Measurements from ENCODE around the gene IFITM5.

DNA sequence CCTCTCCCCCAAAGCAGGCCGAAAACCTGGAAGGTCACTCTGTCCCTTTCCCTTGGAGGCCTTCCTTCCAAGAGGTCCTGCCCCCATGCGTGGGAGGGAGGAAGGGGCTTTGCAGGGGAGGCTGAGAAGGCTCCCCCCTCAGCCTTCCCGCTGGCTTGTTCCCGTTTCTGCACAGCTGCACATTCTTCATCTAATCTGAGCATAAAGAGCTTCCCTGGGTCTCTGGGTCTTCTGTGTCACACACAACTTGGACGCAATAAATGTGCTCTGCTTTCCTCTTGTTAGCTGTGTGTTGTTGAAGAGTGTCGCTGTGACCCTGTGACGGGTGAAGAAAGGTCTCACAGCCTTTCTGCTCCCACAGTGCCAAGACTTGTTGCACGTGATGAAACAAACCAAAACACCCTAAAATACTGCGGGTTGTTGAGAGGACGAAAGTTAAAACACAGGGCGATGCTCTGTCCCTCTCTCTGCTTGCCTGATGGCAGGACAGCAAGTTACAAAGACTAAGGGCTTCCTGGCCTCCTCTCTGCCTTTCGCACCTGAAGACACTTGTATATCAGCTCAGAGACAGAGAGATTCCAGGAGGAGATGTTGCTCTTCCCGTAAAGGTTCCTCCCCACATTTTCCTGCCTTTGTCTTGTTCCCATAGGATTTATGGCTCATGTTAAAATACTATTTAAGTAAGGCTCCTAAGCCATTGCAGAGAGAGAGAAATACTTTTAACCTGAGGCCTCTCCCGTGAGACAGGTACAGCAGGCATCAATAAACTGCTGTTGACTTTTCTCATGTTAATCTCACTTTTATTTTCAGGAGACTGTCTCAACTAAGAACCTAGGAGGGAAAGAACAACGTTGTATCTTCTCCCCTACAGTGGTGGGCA lies 36.7 kb upstream of the IFITM5 start:
- TF ChIP-seq EZH2 (IDR thresholded peaks at IDR 0.05; ENCODE audit: insufficient read depth, poor library complexity, severe bottlenecking) (no peak), EZH2phosphoT487 (IDR thresholded peaks at IDR 0.05; ENCODE audit: insufficient read depth, low read depth) (no peak)

Measured in GM23248 (cell line).